Esophagus squamous epithelium (tissue), 5 donors: ENCODE measurements around the gene OLIG1. TPM values are rescaled to one million over a fixed set of nuclear protein-coding genes. Genes with fewer than 3 reads are reported as not detected.
A peak's percentile ranks its signal among the peaks of the same experiment; 100 is the strongest.

Source experiments
- DNase-seq: peaks from one replicate; lab custom pipeline; 2025; lab: John Stamatoyannopoulos, UW
- H3K27ac ChIP-seq, 4 donors: fragments of 200-600 bp; sonication (generic); one replicate each; pipeline ENCODE4 v1.5.1; 2016 to 2019; ENCODE audit warnings: mild to moderate bottlenecking in 1 of 4
- H3K27me3 ChIP-seq, 4 donors: fragments of 200-600 bp; sonication (generic); 1 replicate in 3 of 4; 2 replicates in 1 of 4; pipeline versions ENCODE4 v1.5.1 to v1.6.0; 2017 to 2021; ENCODE audit warnings: antibody characterized with exemption in 1 of 4
- H3K36me3 ChIP-seq, 3 donors: fragments of 200-600 bp; sonication (generic); one replicate each; pipeline ENCODE4 v1.5.1; 2016 to 2019
- H3K4me1 ChIP-seq, 3 donors: fragments of 200-600 bp; sonication (generic); one replicate each; pipeline ENCODE4 v1.5.1; 2017 to 2019
- H3K4me3 ChIP-seq, 4 donors: fragments of 200-600 bp; sonication (generic); 1 replicate in 3 of 4; 2 replicates in 1 of 4; pipeline ENCODE4 v1.5.1; 2016 to 2019; ENCODE audit warnings: mild to moderate bottlenecking in 2 of 4, moderate library complexity in 1 of 4
- H3K9me3 ChIP-seq, 3 donors: fragments of 200-600 bp; sonication (generic); one replicate each; pipeline ENCODE4 v1.5.1; 2016 to 2019
- CTCF ChIP-seq, 6 experiments: fragments of 450-650 bp in 4 of 6; fragments of 200-600 bp in 2 of 6; sonication (generic) in 2 of 6; IDR thresholded peaks; one replicate each; pipeline ENCODE4 v1.5.1; 2016 to 2019; ENCODE audit warnings: antibody characterized with exemption in 6 of 6, mild to moderate bottlenecking in 4 of 6, moderate library complexity in 4 of 6
- POLR2A ChIP-seq, 4 donors: fragments of 450-650 bp; IDR thresholded peaks; one replicate each; pipeline ENCODE4 v1.6.1; 2017; ENCODE audit warnings: antibody characterized with exemption in 4 of 4, mild to moderate bottlenecking in 4 of 4, moderate library complexity in 3 of 4
- WGBS, 2 donors: methylation state at CpG; one replicate each; pipeline ENCODE4 v1.1.5; 2018; 5-methylcytosine and 5-hydroxymethylcytosine counted together
- intact Hi-C: fragments of 100-400 bp; cut with DNase I; formaldehyde crosslinking; loops from one replicate; pipeline ENCODE4 v1.15.0; 2022
- total RNA-seq, 4 donors: library from RNA; depleted of rRNA; stranded (reverse); fragments of >200 nt; gene quantifications; one replicate each; pipeline ENCODE4 v1.1.0, GENCODE V29; 2016
- donor health status: DM: yes; HTN: yes; CAD: no.

The OLIG1 gene
- total RNA-seq: not detected

GRCh38 chr21:33069994-33070743 lies at the start of gene OLIG1:
TSS of gene OLIG1 (plus strand) at chr21:33070141. CDS start at chr21:33070247, 106 bp downstream.
- no peak for TF ChIP-seq POLR2A (IDR thresholded peaks at IDR 0.05)
- no peak for DNase-seq
- Histone ChIP-seq H3K4me1 (peaks cover 16 to 36% (median 22%) of the 10 kb centered on the region in 3 donors), H3K27ac (no peak within 1 kb of the TSS), H3K9me3 (peaks cover 0 to 6% (median 0%) of the 10 kb centered on the region in 3 donors), H3K27me3 (peaks cover 23 to 100% (median 31%) of the 10 kb centered on the region in 4 donors), H3K4me3 (peak within 1 kb of the TSS; percentile 6 to 60 (median 36)), H3K36me3 (no peaks in the 10 kb centered on the region)
- intact Hi-C loops: no loop called here
- 0% methylated on average over 3 to 8 of the region's 82 CpGs for WGBS, 2 donors

GRCh38 chr21:33020558-33021100 lies 49.3 kb upstream of the OLIG1 start:
- 6% methylated on average over 8 of the region's 16 CpGs; no CpG with 5 or more reads in 1 of the 2 donors for WGBS, 2 donors
- intact Hi-C loops: no loop called here

GRCh38 chr21:33021150-33021549 lies 48.8 kb upstream of the OLIG1 start:
- Histone ChIP-seq H3K4me1 (peaks cover 16 to 56% (median 32%) of the 10 kb centered on the region in 3 donors), H3K27ac (no peak overlapping the region), H3K27me3 (peaks cover 42 to 100% (median 62%) of the 10 kb centered on the region in 4 donors), H3K36me3 (no peaks in the 10 kb centered on the region), H3K9me3 (no peaks in the 10 kb centered on the region), H3K4me3 (no peak overlapping the region)
- no peak for TF ChIP-seq POLR2A (IDR thresholded peaks at IDR 0.05)
- TF ChIP-seq CTCF (IDR thresholded peaks at IDR 0.05): no peak
- intact Hi-C loops: no loop called here
- no peak for DNase-seq
- 29% methylated on average over 4 of the region's 11 CpGs; no CpG with 5 or more reads in 1 of the 2 donors for WGBS, 2 donors

More at GRCh38 chr21:33020558-33021100, 49.3 kb upstream of the OLIG1 start:
- TF ChIP-seq CTCF (IDR thresholded peaks at IDR 0.05) (no peak), POLR2A (IDR thresholded peaks at IDR 0.05) (no peak)
- Histone ChIP-seq H3K27me3 (peaks cover 42 to 100% (median 58%) of the 10 kb centered on the region in 4 donors), H3K4me3 (no peak overlapping the region), H3K4me1 (peaks cover 16 to 51% (median 27%) of the 10 kb centered on the region in 3 donors), H3K9me3 (no peaks in the 10 kb centered on the region), H3K27ac (no peak overlapping the region), H3K36me3 (no peaks in the 10 kb centered on the region)
- DNase-seq: no peak

GRCh38 chr21:33021667-33022066 lies 48.3 kb upstream of the OLIG1 start:
- peaks cover 43 to 100% (median 67%) of the 10 kb centered on the region in 4 donors for H3K27me3 ChIP-seq
- no peaks in the 10 kb centered on the region for H3K36me3 ChIP-seq
- TF ChIP-seq POLR2A (IDR thresholded peaks at IDR 0.05) (no peak), CTCF (IDR thresholded peaks at IDR 0.05) (no peak)
- no peak overlapping the region for H3K27ac ChIP-seq
- no peak for DNase-seq
- H3K9me3 ChIP-seq: no peaks in the 10 kb centered on the region
- intact Hi-C loops: no loop called here
- peaks cover 16 to 61% (median 35%) of the 10 kb centered on the region in 3 donors for H3K4me1 ChIP-seq
- WGBS, 2 donors: 16 to 28% methylated on average over 2 to 3 of the region's 4 CpGs
- no peak overlapping the region for H3K4me3 ChIP-seq

GRCh38 chr21:33022489-33022827 lies 47.5 kb upstream of the OLIG1 start:
- intact Hi-C loops: no loop called here
- peak overlapping the region in 1 of 4 donors; percentile 28 for H3K4me3 ChIP-seq
- TF ChIP-seq CTCF (IDR thresholded peaks at IDR 0.05): no peak
- TF ChIP-seq POLR2A (IDR thresholded peaks at IDR 0.05): no peak
- DNase-seq: no peak
- peaks cover 16 to 69% (median 41%) of the 10 kb centered on the region in 3 donors for H3K4me1 ChIP-seq
- 10 to 23% methylated on average over 4 to 12 of the region's 17 CpGs for WGBS, 2 donors
- peaks cover 51 to 100% (median 71%) of the 10 kb centered on the region in 4 donors for H3K27me3 ChIP-seq
- no peaks in the 10 kb centered on the region for H3K9me3 ChIP-seq
- H3K36me3 ChIP-seq: no peaks in the 10 kb centered on the region
- no peak overlapping the region for H3K27ac ChIP-seq
